ENCODE results near the gene GAREM2.

DNA sequence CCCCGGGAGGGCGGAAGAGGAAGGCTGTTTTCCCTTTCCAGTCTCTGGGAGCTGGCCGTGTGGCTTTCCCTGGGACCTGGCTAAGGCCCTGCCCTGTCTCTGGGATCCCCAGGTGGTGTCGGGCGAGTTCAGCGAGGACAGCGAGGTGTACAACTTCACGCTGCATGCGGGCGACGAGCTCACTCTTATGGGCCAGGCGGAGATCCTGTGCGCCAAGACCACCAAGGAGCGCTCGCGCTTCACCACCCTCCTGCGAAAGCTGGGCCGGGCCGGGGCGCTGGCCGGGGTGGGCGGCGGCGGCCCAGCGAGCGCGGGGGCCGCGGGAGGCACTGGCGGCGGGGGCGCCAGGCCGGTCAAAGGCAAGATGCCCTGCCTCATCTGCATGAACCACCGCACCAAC is 11.2 kb downstream of the GAREM2 start:
- TF ChIP-seq, protein P1, sequence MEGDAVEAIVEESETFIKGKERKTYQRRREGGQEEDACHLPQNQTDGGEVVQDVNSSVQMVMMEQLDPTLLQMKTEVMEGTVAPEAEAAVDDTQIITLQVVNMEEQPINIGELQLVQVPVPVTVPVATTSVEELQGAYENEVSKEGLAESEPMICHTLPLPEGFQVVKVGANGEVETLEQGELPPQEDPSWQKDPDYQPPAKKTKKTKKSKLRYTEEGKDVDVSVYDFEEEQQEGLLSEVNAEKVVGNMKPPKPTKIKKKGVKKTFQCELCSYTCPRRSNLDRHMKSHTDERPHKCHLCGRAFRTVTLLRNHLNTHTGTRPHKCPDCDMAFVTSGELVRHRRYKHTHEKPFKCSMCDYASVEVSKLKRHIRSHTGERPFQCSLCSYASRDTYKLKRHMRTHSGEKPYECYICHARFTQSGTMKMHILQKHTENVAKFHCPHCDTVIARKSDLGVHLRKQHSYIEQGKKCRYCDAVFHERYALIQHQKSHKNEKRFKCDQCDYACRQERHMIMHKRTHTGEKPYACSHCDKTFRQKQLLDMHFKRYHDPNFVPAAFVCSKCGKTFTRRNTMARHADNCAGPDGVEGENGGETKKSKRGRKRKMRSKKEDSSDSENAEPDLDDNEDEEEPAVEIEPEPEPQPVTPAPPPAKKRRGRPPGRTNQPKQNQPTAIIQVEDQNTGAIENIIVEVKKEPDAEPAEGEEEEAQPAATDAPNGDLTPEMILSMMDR (IDR thresholded peaks at IDR 0.05; ENCODE audit: low read depth, low read length) = no peak
- no peak for TF ChIP-seq EZH2phosphoT487 (IDR thresholded peaks at IDR 0.05; ENCODE audit: low read depth)

Measured in OCI-LY3 (cell line).